ENCODE data around the gene ABCC1.
"Not testable (repeated sequence)": the region's sequence is repeated elsewhere in the genome, so short reads cannot be mapped to it uniquely, and the experiment has no call there.

ABCC1 gene

GRCh38 chr16:16143931-16144330 is 194.5 kb downstream of the ABCC1 start:
- DNase-seq, result no peak

DNA sequence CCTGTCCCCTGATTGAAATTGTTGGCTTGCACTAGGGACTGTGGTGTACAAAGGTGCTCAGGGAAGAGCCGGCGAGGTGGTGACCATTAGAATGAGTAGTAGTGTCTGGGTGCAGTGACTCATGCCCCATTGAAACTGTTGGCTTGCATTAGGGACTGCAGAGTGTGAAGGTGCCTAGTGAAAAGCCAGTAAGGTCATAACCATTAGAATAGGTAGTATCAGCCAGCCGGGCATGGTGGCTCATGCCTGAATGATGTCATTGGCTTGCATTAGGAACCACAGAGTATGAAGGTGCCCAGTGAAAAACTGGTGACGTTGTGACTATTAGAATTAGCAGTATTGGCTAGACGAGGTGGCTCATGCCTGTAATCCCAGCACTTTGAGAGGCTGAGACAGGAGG is 195.0 kb downstream of the ABCC1 start:
- DNase-seq, result no peak

- DNase-seq, result no peak
Measured at GRCh38 chr16:16145286-16145685, 195.9 kb downstream of the ABCC1 start.

GRCh38 chr16:16146380-16147315 is 197.2 kb downstream of the ABCC1 start:
- DNase-seq, result no peak

DNA sequence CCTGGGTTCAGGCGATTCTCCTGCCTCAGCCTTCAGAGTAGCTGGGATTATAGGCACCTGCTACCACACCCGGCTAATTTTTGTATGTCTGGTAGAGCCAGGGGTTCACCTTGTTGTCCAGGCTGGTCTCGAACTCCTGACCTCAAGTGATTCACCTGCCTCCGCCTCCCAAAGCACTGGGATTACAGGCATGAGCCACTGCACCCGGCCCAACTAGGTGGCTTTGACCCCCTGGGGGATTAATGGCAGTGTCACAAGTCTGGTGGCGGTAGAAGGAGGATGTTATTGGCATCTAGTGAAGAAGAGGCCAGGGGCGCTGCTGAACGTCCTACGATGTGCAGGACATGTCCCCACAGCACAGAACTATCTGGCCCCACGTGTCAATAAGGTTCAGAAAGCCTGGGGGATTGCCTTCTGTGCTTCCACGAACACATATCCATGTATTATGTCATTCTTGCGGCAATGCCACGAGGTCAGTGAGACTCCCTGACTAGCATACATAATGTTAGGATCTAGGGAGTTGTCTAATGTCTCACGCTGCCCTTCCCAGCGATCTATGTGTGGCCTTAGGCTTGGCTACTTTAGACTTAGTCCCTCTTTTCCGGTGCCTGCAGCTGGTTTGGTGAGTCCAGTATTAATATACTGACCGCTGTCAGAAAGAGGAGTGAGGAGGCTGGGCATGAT is 198.0 kb downstream of the ABCC1 start:
- DNase-seq, result no peak

GRCh38 chr16:16148000-16148599 is 198.7 kb downstream of the ABCC1 start:
- not testable (repeated sequence) for DNase-seq

GRCh38 chr16:16148755-16149154 is 199.3 kb downstream of the ABCC1 start:
- DNase-seq, result no peak

- no peak for DNase-seq
Measured at GRCh38 chr16:16149710-16150116, 200.3 kb downstream of the ABCC1 start.

GRCh38 chr16:16150117-16150877 is 200.9 kb downstream of the ABCC1 start:
- no peak for DNase-seq

DNA sequence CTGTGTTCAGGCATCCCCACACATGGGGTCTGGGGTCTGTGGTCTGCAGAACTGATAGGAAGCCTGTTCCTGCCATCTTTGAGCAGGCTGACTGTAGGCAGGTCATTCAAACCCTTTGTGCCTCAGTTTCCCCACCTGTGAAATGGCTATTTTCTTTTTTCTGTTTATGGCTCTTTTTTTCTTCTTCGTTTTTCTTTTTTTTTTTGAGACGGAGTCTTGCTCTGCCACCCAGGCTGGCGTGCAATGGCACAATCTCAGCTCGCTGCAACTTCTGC is 201.4 kb downstream of the ABCC1 start:
- DNase-seq, result no peak

GRCh38 chr16:16151315-16151714 is 201.9 kb downstream of the ABCC1 start:
- no peak for DNase-seq

GRCh38 chr16:16153000-16153399 is 203.6 kb downstream of the ABCC1 start:
- not testable (repeated sequence) for DNase-seq

DNA sequence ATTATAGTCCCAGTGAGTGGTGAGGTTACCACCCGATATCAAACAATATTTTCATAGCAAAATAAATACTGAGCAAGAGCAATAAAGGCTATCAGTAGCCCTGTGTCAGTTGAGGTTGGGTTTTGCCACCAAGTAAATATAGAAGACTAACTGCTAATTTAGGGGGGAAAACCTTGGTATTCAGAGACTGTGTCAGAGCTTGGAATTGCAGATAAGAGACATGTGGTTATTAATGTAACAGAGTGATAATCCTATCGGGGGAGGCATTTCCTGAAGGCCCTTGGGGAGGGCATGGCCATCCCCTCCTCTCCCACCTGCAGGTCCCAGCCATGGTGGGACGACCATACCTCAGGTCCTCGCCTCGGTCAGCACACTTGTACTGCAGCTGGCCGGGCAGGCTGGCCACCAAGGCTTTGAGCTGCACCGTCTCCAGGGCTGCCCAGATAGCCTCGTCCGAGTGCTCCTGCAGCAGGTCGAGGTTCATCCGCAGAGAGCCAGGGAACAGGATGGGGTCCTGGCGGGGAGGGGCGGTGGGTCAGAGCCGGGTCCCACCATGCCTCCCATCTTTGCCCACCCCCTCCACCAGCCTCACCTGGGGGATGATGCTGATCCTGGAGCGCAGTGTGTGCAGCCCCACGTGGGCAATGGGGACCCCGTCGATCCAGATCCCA is 205.0 kb downstream of the ABCC1 start:
- no peak for DNase-seq

- no peak for DNase-seq
Measured at GRCh38 chr16:16155234-16155633, 205.8 kb downstream of the ABCC1 start.

DNA sequence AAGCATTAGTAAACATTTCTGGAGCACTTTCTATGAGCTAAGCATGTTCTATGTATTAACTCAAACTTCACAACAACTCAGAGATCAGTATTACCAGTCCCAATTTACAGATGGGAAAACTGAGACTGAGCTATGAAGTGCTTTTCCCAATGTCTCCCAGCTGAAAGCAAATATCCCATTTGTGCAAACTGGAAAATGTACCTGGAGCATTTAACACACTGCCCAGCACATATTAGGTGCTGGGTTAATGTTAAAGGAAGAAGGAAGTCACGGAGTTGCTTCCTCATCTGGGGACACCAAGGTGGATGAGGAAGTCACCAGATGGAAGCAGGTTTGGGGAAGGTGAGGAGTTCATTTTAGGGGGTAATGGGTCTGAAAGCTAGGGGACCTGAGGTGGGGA is 207.8 kb downstream of the ABCC1 start:
- DNase-seq, result no peak

- no peak for DNase-seq
Measured at GRCh38 chr16:16158082-16158658, 208.8 kb downstream of the ABCC1 start.

DNA sequence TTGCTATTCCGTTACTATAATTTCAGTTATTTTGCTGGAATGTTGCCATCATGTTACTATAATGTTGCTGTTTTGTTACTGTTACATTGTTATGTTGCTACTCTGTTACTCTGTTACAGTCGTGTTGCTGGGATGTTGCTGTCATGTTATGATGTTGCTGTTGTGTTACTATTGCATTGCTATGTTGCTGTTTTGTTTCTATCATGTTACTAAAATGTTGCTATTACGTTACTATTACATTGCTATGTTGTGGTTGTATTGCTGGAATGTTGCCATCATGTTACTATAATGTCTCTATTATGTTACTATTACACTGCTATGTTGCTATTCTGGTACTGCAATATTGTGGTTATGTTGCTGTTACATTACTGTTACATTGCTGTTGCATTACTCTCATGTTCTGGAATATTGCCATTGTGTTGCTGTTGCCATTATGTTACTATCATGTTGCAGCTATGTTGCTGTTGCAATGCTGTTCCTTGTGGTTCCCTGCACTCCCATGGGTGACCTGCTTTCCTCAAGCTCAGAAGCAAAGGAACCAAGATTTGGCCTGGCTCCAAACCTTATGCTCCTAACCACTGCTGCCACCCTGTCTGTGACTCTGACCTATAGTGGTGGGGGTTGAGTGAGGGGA is 209.4 kb downstream of the ABCC1 start:
- DNase-seq, result no peak

- no peak for DNase-seq
Measured at GRCh38 chr16:16159662-16160061, 210.2 kb downstream of the ABCC1 start.

- DNase-seq, result no peak
Measured at GRCh38 chr16:16161319-16161718, 211.9 kb downstream of the ABCC1 start.

DNA sequence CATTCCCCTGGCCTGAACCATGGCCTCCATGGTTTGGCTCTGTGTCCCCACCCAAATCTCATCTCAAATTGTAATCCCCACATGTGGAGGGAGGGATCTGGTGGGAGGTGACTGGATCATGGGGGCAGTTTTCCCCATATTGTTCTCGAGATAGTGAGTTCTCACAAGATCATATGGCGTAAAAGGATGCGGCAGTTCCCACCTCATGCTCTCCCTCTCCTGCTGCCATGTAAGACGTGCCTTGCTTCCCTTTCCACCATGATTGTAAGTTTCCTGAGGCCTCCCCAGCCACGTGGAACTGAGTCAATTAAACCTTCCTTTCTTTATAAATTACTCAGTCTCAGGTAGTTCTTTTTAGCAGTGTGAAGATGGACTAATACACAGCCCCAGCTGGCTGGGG is 212.4 kb downstream of the ABCC1 start:
- DNase-seq, result not testable (repeated sequence)

- DNase-seq, result no peak
Measured at GRCh38 chr16:16162591-16162990, 213.2 kb downstream of the ABCC1 start.

DNA sequence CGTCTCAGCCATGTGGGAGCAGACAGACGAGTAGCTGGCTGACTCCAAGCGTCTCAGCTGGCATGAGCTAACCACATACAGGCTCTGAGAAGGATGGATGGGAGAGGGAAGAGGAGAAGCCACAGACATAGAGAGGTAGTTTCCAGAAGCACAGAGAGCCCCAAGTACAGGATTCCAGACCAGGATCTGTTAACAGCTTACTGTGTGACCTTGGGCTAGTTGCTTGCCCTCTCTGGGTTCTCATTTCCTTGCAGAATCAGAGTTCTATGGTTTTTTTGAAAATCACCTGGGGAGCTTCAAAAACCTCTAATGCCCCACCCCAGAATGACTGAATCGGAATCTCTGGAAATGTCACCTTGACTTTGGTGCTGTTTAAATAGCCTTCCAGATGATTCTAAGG is 213.7 kb downstream of the ABCC1 start:
- no peak for DNase-seq

Measured in stimulated activated CD4-positive, alpha-beta T cell treated with anti-CD3 and anti-CD28 coated beads, Interleukin-2, amount 100 ng/mL, for 48 hours (primary cell).